Thyroid gland (tissue), 4 donors: Measurements from ENCODE around the gene SPTSSA.

Experiments
- POLR2A ChIP-seq, 2 donors: fragments of 450-650 bp; IDR thresholded peaks; one replicate each; pipeline ENCODE4 v1.6.1; 2017; ENCODE audit warnings: antibody characterized with exemption in 2 of 2, mild to moderate bottlenecking in 2 of 2, moderate library complexity in 1 of 2
- TF ChIP-seq, protein P1 (sequence below), 6 experiments: fragments of 200-600 bp in 3 of 6; fragments of 450-650 bp in 3 of 6; sonication (generic) in 3 of 6; IDR thresholded peaks; one replicate each; pipeline ENCODE4 v1.5.1; 2016 to 2019; ENCODE audit warnings: antibody characterized with exemption in 6 of 6, mild to moderate bottlenecking in 2 of 6, inconsistent platforms in 1 of 6, moderate library complexity in 1 of 6

DNA sequence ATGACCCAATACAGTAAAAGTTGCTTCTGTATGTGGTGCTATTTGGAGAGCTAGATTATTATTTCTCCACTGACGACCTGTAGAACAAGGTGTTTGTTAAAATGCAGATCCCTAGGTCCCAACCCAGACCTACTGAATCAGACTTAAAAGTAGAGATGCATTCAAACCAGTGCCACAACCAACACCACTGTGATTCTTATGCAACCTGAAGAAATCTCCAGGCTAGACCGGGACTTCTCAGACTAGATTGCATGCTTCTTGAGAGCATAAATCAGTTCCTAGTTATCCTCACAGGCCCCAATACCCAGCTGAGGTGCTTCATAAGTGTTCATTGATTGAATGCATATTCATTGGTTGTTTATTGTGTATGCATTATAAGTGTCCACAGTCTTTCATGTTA is 78.2 kb downstream of the SPTSSA start:
- TF ChIP-seq, protein P1, sequence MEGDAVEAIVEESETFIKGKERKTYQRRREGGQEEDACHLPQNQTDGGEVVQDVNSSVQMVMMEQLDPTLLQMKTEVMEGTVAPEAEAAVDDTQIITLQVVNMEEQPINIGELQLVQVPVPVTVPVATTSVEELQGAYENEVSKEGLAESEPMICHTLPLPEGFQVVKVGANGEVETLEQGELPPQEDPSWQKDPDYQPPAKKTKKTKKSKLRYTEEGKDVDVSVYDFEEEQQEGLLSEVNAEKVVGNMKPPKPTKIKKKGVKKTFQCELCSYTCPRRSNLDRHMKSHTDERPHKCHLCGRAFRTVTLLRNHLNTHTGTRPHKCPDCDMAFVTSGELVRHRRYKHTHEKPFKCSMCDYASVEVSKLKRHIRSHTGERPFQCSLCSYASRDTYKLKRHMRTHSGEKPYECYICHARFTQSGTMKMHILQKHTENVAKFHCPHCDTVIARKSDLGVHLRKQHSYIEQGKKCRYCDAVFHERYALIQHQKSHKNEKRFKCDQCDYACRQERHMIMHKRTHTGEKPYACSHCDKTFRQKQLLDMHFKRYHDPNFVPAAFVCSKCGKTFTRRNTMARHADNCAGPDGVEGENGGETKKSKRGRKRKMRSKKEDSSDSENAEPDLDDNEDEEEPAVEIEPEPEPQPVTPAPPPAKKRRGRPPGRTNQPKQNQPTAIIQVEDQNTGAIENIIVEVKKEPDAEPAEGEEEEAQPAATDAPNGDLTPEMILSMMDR (IDR thresholded peaks at IDR 0.05), result no peak
- no peak for TF ChIP-seq POLR2A (IDR thresholded peaks at IDR 0.05)
